Fibroblast of villous mesenchyme (primary cell): ENCODE data around the gene AVEN. TPM values are rescaled to one million over a fixed set of nuclear protein-coding genes. Genes with fewer than 3 reads are reported as not detected.

Source experiments
- DNase-seq: peaks from one replicate; pipeline ENCODE4 v3.0.0-alpha.2; 2010; ENCODE audit warnings: low read depth
- H3K4me3 ChIP-seq: 2 replicates; pipeline ENCODE4 v1.5.1; 2011; ENCODE audit warnings: low read depth, mild to moderate bottlenecking, low read length
- CTCF ChIP-seq: IDR thresholded peaks from 2 replicates; pipeline ENCODE4 v1.5.1; 2012; ENCODE audit warnings: low read depth, mild to moderate bottlenecking, low read length; ENCODE audit not compliant: insufficient read depth
- total RNA-seq: library from RNA; depleted of rRNA; stranded (reverse); fragments of >200 nt; gene quantifications from 2 replicates; pipeline ENCODE4 v1.2.3, GENCODE V29; 2012

The AVEN gene
- total RNA-seq, 1 donor, result 37.1 TPM

GRCh38 chr15:34043813-34044212, 4.8 kb upstream of the AVEN start:
- H3K4me3 ChIP-seq, result no peak overlapping the region
- no peak for TF ChIP-seq CTCF
- no peak for DNase-seq

GRCh38 chr15:34043391-34043790, 4.4 kb upstream of the AVEN start:
- no peak for TF ChIP-seq CTCF
- DNase-seq, result no peak
- H3K4me3 ChIP-seq, result no peak overlapping the region

GRCh38 chr15:34039790-34040113, 748 bp upstream of the AVEN start:
- DNase-seq, result no peak
- TF ChIP-seq CTCF, result no peak

GRCh38 chr15:34038023-34038870, 757 bp downstream of the AVEN start:
- H3K4me3 ChIP-seq, result peak overlapping the region; percentile 73
- peak; percentile 70 for DNase-seq
- no peak for TF ChIP-seq CTCF

More at GRCh38 chr15:34039790-34040113, 748 bp upstream of the AVEN start:
- peak overlapping the region; percentile 73 for H3K4me3 ChIP-seq

GRCh38 chr15:34031987-34032760, 6.8 kb downstream of the AVEN start:
- DNase-seq, result no peak
- no peak overlapping the region for H3K4me3 ChIP-seq
- TF ChIP-seq CTCF, result no peak

- H3K4me3 ChIP-seq, result no peak overlapping the region
- DNase-seq, result no peak
- TF ChIP-seq CTCF, result no peak
Measured at GRCh38 chr15:34027606-34028005, 11.4 kb downstream of the AVEN start.
